Activated CD8-positive, alpha-beta T cell treated with anti-CD3 and anti-CD28 coated beads for 36 hours (primary cell): ENCODE results near the gene HTRA3. TPM values are rescaled to one million over a fixed set of nuclear protein-coding genes. Genes with fewer than 3 reads are reported as not detected.

ENCODE experiments used
- ATAC-seq: fragments of 200-7000 bp; cut with Tn5 transposase; one replicate; pipeline ENCODE4 v1.10.0; 2021; ENCODE audit warnings: mild to moderate bottlenecking, moderate library complexity
- CTCF ChIA-PET: fragments of 350-600 bp; sonication (Branson Sonifier 250); formaldehyde crosslinking; loops from one replicate; lab custom pipeline; 2021; ENCODE audit warnings: antibody characterized with exemption; lab: Charles Lee
- POLR2A ChIA-PET: fragments of 350-600 bp; sonication (Branson Sonifier 250); formaldehyde crosslinking; loops from one replicate; lab custom pipeline; 2021; ENCODE audit warnings: antibody characterized with exemption; lab: Charles Lee
- DNase-seq: peaks from one replicate; pipeline ENCODE4 v3.0.0-alpha.2; 2020
- H3K27ac Mint-ChIP-seq: one replicate; pipeline ENCODE4 v1.8.0; 2021; ENCODE audit warnings: mild to moderate bottlenecking, mixed read lengths
- H3K27me3 Mint-ChIP-seq: one replicate; pipeline ENCODE4 v1.8.0; 2021; ENCODE audit warnings: mixed read lengths
- H3K36me3 Mint-ChIP-seq: one replicate; pipeline ENCODE4 v1.8.0; 2021; ENCODE audit warnings: low read depth, mixed read lengths
- H3K4me1 Mint-ChIP-seq: one replicate; pipeline ENCODE4 v1.8.0; 2021; ENCODE audit warnings: low read depth, mixed read lengths
- H3K4me3 Mint-ChIP-seq: one replicate; pipeline ENCODE4 v1.8.0; 2021; ENCODE audit warnings: mild to moderate bottlenecking, moderate library complexity, mixed read lengths
- H3K9me3 Mint-ChIP-seq: one replicate; pipeline ENCODE4 v1.8.0; 2021; ENCODE audit warnings: mixed read lengths
- intact Hi-C: fragments of 100-400 bp; cut with micrococcal nuclease; formaldehyde crosslinking; loops from one replicate; pipeline ENCODE4 v1.10.0; 2022
- total RNA-seq, 2 experiments: library from RNA; stranded (reverse); gene quantifications; one replicate each; pipeline ENCODE4 v1.2.3, GENCODE V29; 2021
- TF ChIP-seq, protein P1 (sequence below): fragments of 200-600 bp; IDR thresholded peaks from one replicate; pipeline ENCODE4 v1.8.0; 2022; ENCODE audit warnings: antibody characterized with exemption, mild to moderate bottlenecking

HTRA3 gene
- total RNA-seq, 2 experiments from 2014 or later: 0.11 TPM; not detected in 1

DNA sequence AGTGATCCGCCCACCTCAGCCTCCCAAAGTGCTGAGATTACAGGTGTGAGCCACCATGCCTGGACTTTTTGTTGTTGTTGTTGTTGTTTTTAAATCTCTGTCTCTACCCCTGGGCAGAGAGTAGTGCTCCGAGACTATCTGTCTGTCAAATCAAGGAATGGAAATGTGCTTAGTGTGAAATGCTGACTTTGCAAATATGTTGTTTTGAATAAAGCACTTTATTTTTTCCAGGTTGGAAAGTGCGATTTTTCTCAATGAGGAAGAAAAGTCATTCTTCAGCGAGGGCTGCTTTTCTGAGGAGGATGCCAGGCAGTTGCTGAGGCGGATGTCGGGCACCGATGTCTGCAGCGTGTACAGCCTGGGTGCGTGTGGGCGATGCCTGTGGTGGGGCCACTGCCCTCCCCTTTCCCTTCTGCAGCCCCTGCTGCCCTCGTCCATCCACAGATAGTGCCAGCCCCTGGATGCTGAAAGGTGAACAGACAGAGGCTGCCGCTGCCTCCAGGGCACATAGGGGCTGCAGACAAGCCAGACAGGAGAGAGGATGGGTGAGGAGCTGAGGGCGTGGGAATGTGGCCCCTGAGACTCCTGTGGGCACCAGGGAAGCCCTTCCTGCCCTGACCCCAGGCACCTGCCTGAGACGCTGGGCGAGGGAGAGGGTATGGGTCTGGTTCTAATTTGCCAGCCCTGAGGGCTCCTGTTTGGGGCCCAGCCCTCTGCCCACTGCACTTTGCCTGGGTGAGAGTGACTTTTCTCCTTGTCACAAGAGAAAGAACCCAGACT lies 46.8 kb upstream of the HTRA3 start:
- no peak overlapping the region for H3K4me3 Mint-ChIP-seq
- ATAC-seq (no peak), DNase-seq (no peak)
- no peaks in the 10 kb centered on the region for H3K9me3 Mint-ChIP-seq
- no peaks in the 10 kb centered on the region for H3K27me3 Mint-ChIP-seq
- CTCF ChIA-PET: interaction anchor here (2.0 kb wide), 1 partner anchor 46 kb away, joined by 8 read pairs; no protein-coding TSS in a partner anchor
- peaks cover 50% of the 10 kb centered on the region for H3K4me1 Mint-ChIP-seq
- H3K27ac Mint-ChIP-seq: no peak overlapping the region
- TF ChIP-seq, protein P1, sequence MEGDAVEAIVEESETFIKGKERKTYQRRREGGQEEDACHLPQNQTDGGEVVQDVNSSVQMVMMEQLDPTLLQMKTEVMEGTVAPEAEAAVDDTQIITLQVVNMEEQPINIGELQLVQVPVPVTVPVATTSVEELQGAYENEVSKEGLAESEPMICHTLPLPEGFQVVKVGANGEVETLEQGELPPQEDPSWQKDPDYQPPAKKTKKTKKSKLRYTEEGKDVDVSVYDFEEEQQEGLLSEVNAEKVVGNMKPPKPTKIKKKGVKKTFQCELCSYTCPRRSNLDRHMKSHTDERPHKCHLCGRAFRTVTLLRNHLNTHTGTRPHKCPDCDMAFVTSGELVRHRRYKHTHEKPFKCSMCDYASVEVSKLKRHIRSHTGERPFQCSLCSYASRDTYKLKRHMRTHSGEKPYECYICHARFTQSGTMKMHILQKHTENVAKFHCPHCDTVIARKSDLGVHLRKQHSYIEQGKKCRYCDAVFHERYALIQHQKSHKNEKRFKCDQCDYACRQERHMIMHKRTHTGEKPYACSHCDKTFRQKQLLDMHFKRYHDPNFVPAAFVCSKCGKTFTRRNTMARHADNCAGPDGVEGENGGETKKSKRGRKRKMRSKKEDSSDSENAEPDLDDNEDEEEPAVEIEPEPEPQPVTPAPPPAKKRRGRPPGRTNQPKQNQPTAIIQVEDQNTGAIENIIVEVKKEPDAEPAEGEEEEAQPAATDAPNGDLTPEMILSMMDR: no peak
- H3K36me3 Mint-ChIP-seq: peaks cover 22% of the 10 kb centered on the region
- intact Hi-C loops: no loop called here
- POLR2A ChIA-PET: interaction anchor here (1.2 kb wide), 2 partner anchors 10 to 21 kb away, joined by 3 read pairs; no protein-coding TSS in a partner anchor

DNA sequence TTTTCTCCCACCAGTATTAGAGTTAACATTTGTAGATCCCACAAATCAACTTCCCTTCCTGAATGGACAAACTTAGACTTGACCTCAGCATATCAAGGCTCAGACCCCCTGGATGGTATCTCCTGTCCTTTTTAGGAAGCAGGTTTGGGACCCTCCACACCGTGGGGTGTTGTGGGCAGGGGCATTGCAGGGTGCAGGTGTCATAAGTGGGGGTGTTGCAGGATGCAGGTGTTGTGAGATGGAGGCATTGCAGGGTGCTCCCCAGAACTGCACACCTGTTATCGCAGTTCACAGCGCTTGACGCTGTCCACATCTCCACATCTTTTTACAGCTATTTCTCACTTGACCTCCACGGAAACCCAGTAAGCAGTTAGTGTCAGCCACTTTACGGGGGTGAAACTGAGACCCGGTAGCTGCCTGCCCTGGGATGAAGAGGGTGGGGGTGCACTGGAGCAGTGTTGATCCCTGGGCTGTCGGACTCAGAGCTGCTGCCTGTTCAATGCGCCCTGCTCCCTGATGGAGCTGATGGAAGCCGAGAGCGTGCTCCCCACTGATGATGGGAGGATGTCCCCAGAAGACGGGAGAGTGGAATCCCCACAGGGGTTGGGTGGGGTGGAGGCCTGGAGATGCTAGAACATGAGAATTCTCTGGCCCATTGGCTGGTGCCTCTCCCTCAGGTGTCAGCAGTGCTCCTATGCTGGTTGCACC lies 45.1 kb upstream of the HTRA3 start:
- H3K27ac Mint-ChIP-seq: no peak overlapping the region
- POLR2A ChIA-PET: interaction anchor here (1.0 kb wide), 1 partner anchor 23 kb away, joined by 3 read pairs; no protein-coding TSS in a partner anchor
- DNase-seq: no peak
- ATAC-seq: no peak
- CTCF ChIA-PET: interaction anchor here (1.7 kb wide), 1 partner anchor 48 kb away, joined by 13 read pairs; no protein-coding TSS in a partner anchor
- no peak overlapping the region for H3K4me3 Mint-ChIP-seq
- H3K4me1 Mint-ChIP-seq: peaks cover 62% of the 10 kb centered on the region
- H3K27me3 Mint-ChIP-seq: no peaks in the 10 kb centered on the region
- TF ChIP-seq, protein P1: no peak
- intact Hi-C loops: no loop called here
- no peaks in the 10 kb centered on the region for H3K9me3 Mint-ChIP-seq
- H3K36me3 Mint-ChIP-seq: peaks cover 22% of the 10 kb centered on the region

DNA sequence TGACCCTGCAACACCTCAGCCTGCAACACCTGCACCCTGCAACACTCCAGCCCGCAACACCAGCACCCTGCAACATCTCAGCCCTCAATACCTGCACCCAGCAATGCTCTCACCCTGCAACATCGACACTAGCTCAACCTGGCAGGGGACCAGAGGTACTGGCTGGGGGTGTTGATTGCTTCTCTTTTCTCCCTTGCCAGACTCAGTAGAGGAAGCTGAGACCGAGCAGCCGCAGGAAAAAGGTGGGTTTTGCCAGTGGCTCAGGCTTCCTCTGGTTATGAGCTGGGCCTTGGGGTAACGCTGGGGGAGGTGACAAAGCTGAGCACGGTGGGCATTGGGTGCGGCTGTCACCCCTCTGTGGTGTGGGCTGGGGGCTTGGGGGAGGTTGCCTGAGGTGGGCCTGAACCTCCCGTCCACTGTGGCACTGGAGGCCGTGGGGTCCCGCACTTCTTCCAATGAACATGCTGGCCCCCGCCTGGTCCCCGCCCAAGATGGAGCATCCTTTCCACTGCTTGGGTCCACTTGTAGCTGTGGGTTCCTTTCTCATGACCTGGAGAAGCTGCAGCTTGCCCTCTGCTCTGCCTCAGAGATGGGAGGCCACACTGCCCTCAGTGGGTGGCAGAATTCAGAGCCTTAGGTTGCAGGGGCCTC lies 44.5 kb upstream of the HTRA3 start:
- Mint-ChIP-seq H3K4me3 (no peak overlapping the region), H3K36me3 (peaks cover 17% of the 10 kb centered on the region), H3K4me1 (peaks cover 65% of the 10 kb centered on the region), H3K27ac (no peak overlapping the region), H3K27me3 (no peaks in the 10 kb centered on the region), H3K9me3 (no peaks in the 10 kb centered on the region)
- intact Hi-C loops: no loop called here
- TF ChIP-seq, protein P1: no peak
- POLR2A ChIA-PET: interaction anchor here (1.0 to 5.3 kb wide), 3 partner anchors 11 to 26 kb away, joined by 3 to 23 read pairs (median 5); partner anchors contain the start of gene SH3TC1
- ATAC-seq (no peak), DNase-seq (peak; percentile 46)
- CTCF ChIA-PET: interaction anchor here (1.0 to 2.4 kb wide), 5 partner anchors 17 to 183 kb away, joined by 3 to 13 read pairs (median 6); no protein-coding TSS in a partner anchor

DNA sequence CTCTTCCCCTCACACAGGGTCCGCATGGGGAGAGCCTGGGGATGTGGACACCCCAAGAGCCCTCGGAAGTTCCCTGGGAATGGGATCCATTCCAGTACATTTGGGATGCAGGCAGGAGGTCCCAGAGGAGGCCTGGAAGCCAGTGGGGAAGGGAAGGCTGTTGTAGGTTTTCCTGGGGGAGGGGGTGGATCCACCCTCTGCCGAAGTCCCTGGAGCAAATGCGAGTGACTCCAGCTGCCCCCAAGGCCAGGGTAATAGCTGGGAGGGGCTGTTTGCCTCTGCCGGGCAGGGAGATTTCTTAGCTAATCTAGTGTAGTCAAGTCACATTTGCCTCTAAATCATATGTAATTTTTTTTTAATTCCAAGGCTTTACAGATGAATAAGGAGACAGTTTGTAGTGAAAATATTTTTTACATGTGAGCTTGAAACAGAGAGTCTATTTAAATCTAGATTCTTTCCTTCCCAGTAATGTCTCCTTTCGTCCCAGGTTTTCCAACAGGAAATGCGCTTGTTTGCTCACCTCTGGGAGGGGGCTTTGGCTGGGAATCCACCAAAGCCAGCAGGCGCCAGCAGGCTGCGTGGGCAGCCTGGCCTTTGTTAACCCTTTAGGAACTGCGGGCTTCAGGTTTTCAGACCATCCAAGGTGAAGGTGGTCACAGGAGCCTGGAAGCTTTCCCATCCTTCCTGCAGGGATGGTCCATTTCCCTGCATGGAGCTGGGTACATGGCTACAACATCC lies 43.7 kb upstream of the HTRA3 start:
- ATAC-seq (no peak), DNase-seq (no peak)
- ChIA-PET CTCF (interaction anchor here (1.0 to 2.4 kb wide), 5 partner anchors 17 to 182 kb away, joined by 3 to 13 read pairs (median 6); no protein-coding TSS in a partner anchor), POLR2A (interaction anchor here (1.4 to 5.3 kb wide), 3 partner anchors 9 to 27 kb away, joined by 4 to 23 read pairs (median 5); partner anchors contain the start of gene SH3TC1)
- Mint-ChIP-seq H3K9me3 (no peaks in the 10 kb centered on the region), H3K36me3 (peaks cover 16% of the 10 kb centered on the region), H3K4me1 (peaks cover 69% of the 10 kb centered on the region), H3K27ac (no peak overlapping the region), H3K4me3 (no peak overlapping the region), H3K27me3 (no peaks in the 10 kb centered on the region)
- TF ChIP-seq, protein P1: no peak
- intact Hi-C loops: no loop called here
